Smooth muscle cell (in vitro differentiated cells): Measurements from ENCODE around the gene RAD51D. TPM values are rescaled to one million over a fixed set of nuclear protein-coding genes. Genes with fewer than 3 reads are reported as not detected.

ENCODE experiments used
- DNase-seq: peaks from one replicate; lab custom pipeline; 2025; ENCODE audit not compliant: unreplicated experiment; lab: John Stamatoyannopoulos, UW
- H2AFZ ChIP-seq: fragments of 200-600 bp; sonication (generic); 2 replicates; pipeline ENCODE4 v1.6.0; 2016; ENCODE audit warnings: antibody characterized with exemption, low read depth, mild to moderate bottlenecking
- H3F3A ChIP-seq: fragments of 200-600 bp; sonication (generic); 2 replicates; pipeline ENCODE4 v1.6.0; 2017; ENCODE audit warnings: antibody characterized with exemption, low read depth
- H3K27ac ChIP-seq: fragments of 200-600 bp; sonication (generic); 2 replicates; pipeline ENCODE4 v1.5.1; 2016; ENCODE audit warnings: low read depth, mild to moderate bottlenecking
- H3K27me3 ChIP-seq: fragments of 200-600 bp; sonication (generic); 2 replicates; pipeline ENCODE4 v1.6.1; 2016; ENCODE audit warnings: low read depth, mild to moderate bottlenecking
- H3K36me3 ChIP-seq: fragments of 200-600 bp; sonication (generic); 2 replicates; pipeline ENCODE4 v1.5.1; 2016; ENCODE audit warnings: low read depth
- H3K4me1 ChIP-seq: fragments of 200-600 bp; sonication (generic); 2 replicates; pipeline ENCODE4 v1.5.1; 2016; ENCODE audit warnings: low read depth
- H3K4me2 ChIP-seq: fragments of 200-600 bp; sonication (generic); 2 replicates; pipeline ENCODE4 v1.6.0; 2016; ENCODE audit warnings: mild to moderate bottlenecking
- H3K4me3 ChIP-seq: fragments of 200-600 bp; sonication (generic); 2 replicates; pipeline ENCODE4 v1.5.1; 2016; ENCODE audit warnings: mild to moderate bottlenecking
- H3K79me2 ChIP-seq: fragments of 200-600 bp; sonication (generic); 2 replicates; pipeline ENCODE4 v1.6.0; 2016; ENCODE audit warnings: low read depth, mild to moderate bottlenecking
- H3K9ac ChIP-seq: fragments of 200-600 bp; sonication (generic); 2 replicates; pipeline ENCODE4 v1.6.0; 2016; ENCODE audit warnings: low read depth
- H3K9me3 ChIP-seq: fragments of 200-600 bp; sonication (generic); replicated peaks from 2 replicates; pipeline ENCODE4 v1.5.1; 2016; ENCODE audit warnings: low read depth
- H4K20me1 ChIP-seq: fragments of 200-600 bp; sonication (generic); 2 replicates; pipeline ENCODE4 v1.6.0; 2016; ENCODE audit warnings: low read depth
- CTCF ChIP-seq: fragments of 200-600 bp; sonication (generic); IDR thresholded peaks from 2 replicates; pipeline ENCODE4 v1.5.1; 2017; ENCODE audit warnings: borderline replicate concordance, mild to moderate bottlenecking, antibody characterized with exemption; ENCODE audit not compliant: insufficient read depth, poor library complexity, severe bottlenecking
- WGBS: methylation state at CpG from one replicate; pipeline ENCODE4 v1.1.7; 2016; ENCODE audit warnings: low lambda C conversion rate; 5-methylcytosine and 5-hydroxymethylcytosine counted together
- polyA plus RNA-seq: library from polyadenylated mRNA; unstranded; fragments of >200 nt; fragmentation: Nextera tagmentation; extraction: Ambion mirVana; gene quantifications from 2 replicates; pipeline ENCODE4 v1.2.1, GENCODE V29; 2016
- total RNA-seq: library from RNA; depleted of rRNA; stranded (reverse); fragments of >200 nt; gene quantifications from 2 replicates; pipeline ENCODE4 v1.2.3, GENCODE V29; 2014

The RAD51D gene
- total and polyA plus RNA-seq, 2 experiments from 2014 or later, result 1.4 to 5.5 TPM

GRCh38 chr17:35063514-35064223 lies 56.0 kb downstream of the RAD51D start, which contains the start of gene RFFL:
TSS of gene RFFL (minus strand) at chr17:35063707. CDS start at chr17:35026553, 37,154 bp downstream.
- H3K36me3 ChIP-seq, result no peaks in the 10 kb centered on the region
- H3K9me3 ChIP-seq, result no peaks in the 10 kb centered on the region
- WGBS, result 0% methylated on average over 6 of the region's 6 CpGs
- no peak for TF ChIP-seq CTCF
- H3K4me1 ChIP-seq, result peaks cover 10% of the 10 kb centered on the region
- H3K27ac ChIP-seq, result peak within 1 kb of the TSS; percentile 93
- H4K20me1 ChIP-seq, result peaks cover 9% of the 10 kb centered on the region
- H3K79me2 ChIP-seq, result peaks cover 12% of the 10 kb centered on the region
- no peaks in the 10 kb centered on the region for H3K27me3 ChIP-seq
- H3K9ac ChIP-seq, result peak within 1 kb of the TSS; percentile 73
- H3K4me2 ChIP-seq, result peak within 1 kb of the TSS; percentile 61
- H2AFZ ChIP-seq, result no peak within 1 kb of the TSS
- peak within 1 kb of the TSS; percentile 37 for H3K4me3 ChIP-seq
- peak; percentile 36 for DNase-seq
- H3F3A ChIP-seq, result peaks cover 23% of the 10 kb centered on the region

- Histone ChIP-seq H3K27ac (no peak overlapping the region), H3K79me2 (peaks cover 12% of the 10 kb centered on the region)
Observed at GRCh38 chr17:35062308-35062707, 57.4 kb downstream of the RAD51D start.

GRCh38 chr17:35057332-35057915 lies 62.2 kb downstream of the RAD51D start:
- no peak for TF ChIP-seq CTCF
- DNase-seq, result no peak
- no peak overlapping the region for H3K9ac ChIP-seq
- H3K79me2 ChIP-seq, result no peaks in the 10 kb centered on the region
- no peaks in the 10 kb centered on the region for H3K27me3 ChIP-seq
- H4K20me1 ChIP-seq, result peaks cover 21% of the 10 kb centered on the region
- no peaks in the 10 kb centered on the region for H3K9me3 ChIP-seq
- 94% methylated on average over 1 of the region's 1 CpG for WGBS
- H3K27ac ChIP-seq, result no peak overlapping the region
- H2AFZ ChIP-seq, result no peak overlapping the region
- no peak overlapping the region for H3K4me3 ChIP-seq
- no peaks in the 10 kb centered on the region for H3K36me3 ChIP-seq
- no peak overlapping the region for H3K4me2 ChIP-seq
- H3F3A ChIP-seq, result peaks cover 2% of the 10 kb centered on the region
- no peaks in the 10 kb centered on the region for H3K4me1 ChIP-seq

More at GRCh38 chr17:35062308-35062707, 57.4 kb downstream of the RAD51D start:
- DNase-seq, result no peak
- Histone ChIP-seq H3K9me3 (no peaks in the 10 kb centered on the region), H3K36me3 (no peaks in the 10 kb centered on the region), H3K4me3 (no peak overlapping the region), H2AFZ (no peak overlapping the region), H3K4me1 (peaks cover 10% of the 10 kb centered on the region), H4K20me1 (peaks cover 9% of the 10 kb centered on the region), H3F3A (peaks cover 23% of the 10 kb centered on the region), H3K4me2 (no peak overlapping the region), H3K9ac (no peak overlapping the region), H3K27me3 (no peaks in the 10 kb centered on the region)
- no peak for TF ChIP-seq CTCF
- 94% methylated on average over 3 of the region's 3 CpGs for WGBS
